Trophoblast cell (in vitro differentiated cells and primary cell): ENCODE results near the gene SHROOM3.

Experiments
- DNase-seq, 2 donors: peaks; one replicate each; pipeline ENCODE4 v3.0.0-alpha.2; 2016
- H2AFZ ChIP-seq: 2 replicates; pipeline ENCODE4 v1.6.1; 2013; ENCODE audit warnings: low read length, moderate library complexity, mild to moderate bottlenecking; ENCODE audit not compliant: insufficient read depth, poor library complexity
- H2AK5ac ChIP-seq: 2 replicates; pipeline ENCODE4 v1.6.1; 2013; ENCODE audit warnings: mild to moderate bottlenecking, low read length
- H2BK120ac ChIP-seq: 2 replicates; pipeline ENCODE4 v1.6.1; 2013; ENCODE audit warnings: low read length, mild to moderate bottlenecking, moderate library complexity; ENCODE audit not compliant: insufficient read depth, poor library complexity
- H2BK12ac ChIP-seq: 2 replicates; pipeline ENCODE4 v1.6.1; 2013; ENCODE audit warnings: mild to moderate bottlenecking, low read length, moderate library complexity
- H2BK5ac ChIP-seq: 2 replicates; pipeline ENCODE4 v1.6.1; 2013; ENCODE audit warnings: low read length, low read depth, moderate library complexity, mild to moderate bottlenecking; ENCODE audit not compliant: poor library complexity
- H3K14ac ChIP-seq: 2 replicates; pipeline ENCODE4 v1.6.1; 2013; ENCODE audit warnings: mild to moderate bottlenecking, low read length
- H3K18ac ChIP-seq: 2 replicates; pipeline ENCODE4 v1.6.1; 2013; ENCODE audit warnings: mild to moderate bottlenecking, low read length
- H3K23ac ChIP-seq: 2 replicates; pipeline ENCODE4 v1.6.1; 2013; ENCODE audit warnings: low read length
- H3K27ac ChIP-seq: 2 replicates; pipeline ENCODE4 v1.5.1; 2013; ENCODE audit warnings: low read depth, mild to moderate bottlenecking, inconsistent platforms, low read length, moderate library complexity
- H3K27me3 ChIP-seq: 2 replicates; pipeline ENCODE4 v1.6.1; 2013; ENCODE audit warnings: inconsistent platforms, mild to moderate bottlenecking, low read length, moderate library complexity; ENCODE audit not compliant: insufficient read depth
- H3K36me3 ChIP-seq, 2 experiments: 1 replicate in 1 of 2; 2 replicates in 1 of 2; pipeline ENCODE4 v1.6.1; 2013; ENCODE audit warnings: low read length in 2 of 2, mild to moderate bottlenecking in 2 of 2, moderate library complexity in 1 of 2; ENCODE audit not compliant: insufficient read depth in 2 of 2, control insufficient read depth in 1 of 2
- H3K4ac ChIP-seq: 2 replicates; pipeline ENCODE4 v1.6.1; 2013; ENCODE audit warnings: low read depth, mild to moderate bottlenecking, low read length, moderate library complexity
- H3K4me1 ChIP-seq, 2 experiments: 1 replicate in 1 of 2; 2 replicates in 1 of 2; pipeline ENCODE4 v1.6.1; 2013; ENCODE audit warnings: low read length in 2 of 2, mild to moderate bottlenecking in 2 of 2, moderate library complexity in 1 of 2; ENCODE audit not compliant: insufficient read depth in 2 of 2, control insufficient read depth in 1 of 2
- H3K4me2 ChIP-seq: 2 replicates; pipeline ENCODE4 v1.6.1; 2013; ENCODE audit warnings: inconsistent platforms, mild to moderate bottlenecking, low read length, moderate library complexity
- H3K4me3 ChIP-seq: 2 replicates; pipeline ENCODE4 v1.5.1; 2013; ENCODE audit warnings: mild to moderate bottlenecking, low read depth, low read length, inconsistent platforms
- H3K79me1 ChIP-seq: one replicate; pipeline ENCODE4 v1.6.1; 2013; ENCODE audit warnings: low read length
- H3K79me2 ChIP-seq: 2 replicates; pipeline ENCODE4 v1.6.1; 2013; ENCODE audit warnings: low read length, mild to moderate bottlenecking; ENCODE audit not compliant: control insufficient read depth, insufficient read depth, poor library complexity
- H3K9ac ChIP-seq: 2 replicates; pipeline ENCODE4 v1.6.1; 2013; ENCODE audit warnings: mild to moderate bottlenecking, low read length
- H3K9me3 ChIP-seq: 2 replicates; pipeline ENCODE4 v1.6.1; 2013; ENCODE audit warnings: low read depth, mild to moderate bottlenecking, control low read depth, inconsistent platforms, low read length; ENCODE audit not compliant: insufficient read depth
- H4K12ac ChIP-seq: 2 replicates; pipeline ENCODE4 v1.6.1; 2013; ENCODE audit warnings: low read depth, mild to moderate bottlenecking, low read length, moderate library complexity
- H4K8ac ChIP-seq: 2 replicates; pipeline ENCODE4 v1.6.1; 2013; ENCODE audit warnings: low read depth, mild to moderate bottlenecking, low read length, moderate library complexity
- H4K91ac ChIP-seq: one replicate; pipeline ENCODE4 v1.6.1; 2013; ENCODE audit warnings: low read depth, mild to moderate bottlenecking, low read length, moderate library complexity
- WGBS: extraction: QIAGEN DNeasy Blood & Tissue Kit; methylation state at CpG from one replicate; pipeline ENCODE4 v1.1.7; 2013; ENCODE audit warnings: missing lambda C conversion rate; ENCODE audit not compliant: insufficient read length, insufficient coverage; ENCODE audit errors: extremely low coverage; 5-methylcytosine and 5-hydroxymethylcytosine counted together

The SHROOM3 gene

GRCh38 chr4:76535603-76536372 lies 100.8 kb downstream of the SHROOM3 start:
- Histone ChIP-seq H3K4me2 (no peak overlapping the region), H2BK5ac (no peak overlapping the region), H3K23ac (no peak overlapping the region), H2AFZ (no peak overlapping the region), H3K4me1 (peaks cover 0 to 5% of the 10 kb centered on the region in 2 experiments), H3K9me3 (no peaks in the 10 kb centered on the region), H4K8ac (no peak overlapping the region), H3K4ac (no peak overlapping the region), H3K79me1 (no peaks in the 10 kb centered on the region), H3K18ac (no peak overlapping the region), H2BK120ac (no peak overlapping the region), H4K12ac (no peak overlapping the region), H3K9ac (no peak overlapping the region), H3K36me3 (no peaks in the 10 kb centered on the region), H3K79me2 (no peaks in the 10 kb centered on the region), H3K27ac (no peak overlapping the region), H2BK12ac (no peak overlapping the region), H3K4me3 (no peak overlapping the region), H3K14ac (no peak overlapping the region), H3K27me3 (no peaks in the 10 kb centered on the region), H2AK5ac (no peak overlapping the region), H4K91ac (no peak overlapping the region)
- peak in 1 of 2 donors; percentile 37 for DNase-seq
- no CpG with 5 or more reads among the region's 5 CpGs for WGBS

- Histone ChIP-seq H2BK120ac (no peak overlapping the region), H3K18ac (no peak overlapping the region), H3K79me2 (no peaks in the 10 kb centered on the region), H3K4me1 (peaks cover 0 to 5% of the 10 kb centered on the region in 2 experiments), H3K23ac (no peak overlapping the region), H3K4me2 (no peak overlapping the region), H3K27me3 (no peaks in the 10 kb centered on the region), H3K36me3 (no peaks in the 10 kb centered on the region), H2AK5ac (no peak overlapping the region), H3K27ac (no peak overlapping the region), H3K4ac (no peak overlapping the region), H4K8ac (no peak overlapping the region), H3K9me3 (no peaks in the 10 kb centered on the region), H4K91ac (no peak overlapping the region), H3K9ac (no peak overlapping the region), H3K4me3 (no peak overlapping the region), H2AFZ (no peak overlapping the region), H4K12ac (no peak overlapping the region), H3K79me1 (no peaks in the 10 kb centered on the region), H3K14ac (no peak overlapping the region), H2BK5ac (no peak overlapping the region), H2BK12ac (no peak overlapping the region)
- no peak for DNase-seq
- no CpG with 5 or more reads among the region's 2 CpGs for WGBS
Observed at GRCh38 chr4:76536373-76536689, 101.3 kb downstream of the SHROOM3 start.

GRCh38 chr4:76538296-76538695 lies 103.3 kb downstream of the SHROOM3 start:
- H3K18ac ChIP-seq: no peak overlapping the region
- H2AFZ ChIP-seq: no peak overlapping the region
- H4K8ac ChIP-seq: no peak overlapping the region
- no peak overlapping the region for H3K9ac ChIP-seq
- H3K79me2 ChIP-seq: no peaks in the 10 kb centered on the region
- no peaks in the 10 kb centered on the region for H3K27me3 ChIP-seq
- H2BK5ac ChIP-seq: no peak overlapping the region
- no peak overlapping the region for H4K12ac ChIP-seq
- H3K4me2 ChIP-seq: no peak overlapping the region
- H3K4me1 ChIP-seq: peaks cover 0 to 5% of the 10 kb centered on the region in 2 experiments
- no peak overlapping the region for H2AK5ac ChIP-seq
- no peak overlapping the region for H3K14ac ChIP-seq
- peak; percentile 74 to 83 for DNase-seq
- H3K36me3 ChIP-seq: no peaks in the 10 kb centered on the region
- no peak overlapping the region for H2BK120ac ChIP-seq
- H3K23ac ChIP-seq: no peak overlapping the region
- no peaks in the 10 kb centered on the region for H3K9me3 ChIP-seq
- H3K4me3 ChIP-seq: no peak overlapping the region
- H4K91ac ChIP-seq: no peak overlapping the region
- no peak overlapping the region for H3K27ac ChIP-seq
- no peak overlapping the region for H3K4ac ChIP-seq
- H3K79me1 ChIP-seq: no peaks in the 10 kb centered on the region
- no peak overlapping the region for H2BK12ac ChIP-seq

GRCh38 chr4:76539979-76540378 lies 105.0 kb downstream of the SHROOM3 start:
- no peaks in the 10 kb centered on the region for H3K79me1 ChIP-seq
- H4K91ac ChIP-seq: no peak overlapping the region
- H3K23ac ChIP-seq: no peak overlapping the region
- H2AK5ac ChIP-seq: no peak overlapping the region
- H2BK120ac ChIP-seq: no peak overlapping the region
- H3K4ac ChIP-seq: no peak overlapping the region
- H2BK5ac ChIP-seq: no peak overlapping the region
- peaks cover 0 to 5% of the 10 kb centered on the region in 2 experiments for H3K4me1 ChIP-seq
- no CpG with 5 or more reads among the region's 6 CpGs for WGBS
- H3K9ac ChIP-seq: no peak overlapping the region
- no peak overlapping the region for H4K8ac ChIP-seq
- no peaks in the 10 kb centered on the region for H3K9me3 ChIP-seq
- no peaks in the 10 kb centered on the region for H3K79me2 ChIP-seq
- DNase-seq: peak; percentile 52 to 76
- no peak overlapping the region for H3K4me3 ChIP-seq
- H3K27me3 ChIP-seq: no peaks in the 10 kb centered on the region
- H3K36me3 ChIP-seq: no peaks in the 10 kb centered on the region
- H4K12ac ChIP-seq: no peak overlapping the region
- no peak overlapping the region for H3K4me2 ChIP-seq
- H3K27ac ChIP-seq: no peak overlapping the region
- no peak overlapping the region for H2AFZ ChIP-seq
- H2BK12ac ChIP-seq: no peak overlapping the region
- H3K14ac ChIP-seq: no peak overlapping the region
- H3K18ac ChIP-seq: no peak overlapping the region
